Spleen (tissue), 11 donors: Measurements from ENCODE around the gene C10orf90. TPM values are rescaled to one million over a fixed set of nuclear protein-coding genes. Genes with fewer than 3 reads are reported as not detected.

Experiments
- DNase-seq: peaks from one replicate; pipeline ENCODE4 v3.0.0-alpha.2; 2020
- H3K27ac ChIP-seq, 8 donors: fragments of 200-600 bp; sonication (generic) in 7 of 8; 1 replicate in 4 of 8; 2 replicates in 4 of 8; pipeline versions ENCODE4 v1.5.0 to v1.8.0; 2016 to 2021; ENCODE audit warnings: inconsistent platforms in 4 of 8, mild to moderate bottlenecking in 4 of 8, moderate library complexity in 1 of 8
- H3K27me3 ChIP-seq, 7 donors: fragments of 200-600 bp; sonication (generic) in 6 of 7; replicated peaks in 1 of 7; 1 replicate in 4 of 7; 2 replicates in 3 of 7; pipeline versions ENCODE4 v1.5.0 to v1.8.0; 2016 to 2021; ENCODE audit warnings: inconsistent platforms in 3 of 7, mild to moderate bottlenecking in 1 of 7
- H3K36me3 ChIP-seq, 6 donors: fragments of 200-600 bp; sonication (generic) in 5 of 6; 1 replicate in 4 of 6; 2 replicates in 2 of 6; pipeline versions ENCODE4 v1.5.0 to v1.8.0; 2016 to 2021; ENCODE audit warnings: inconsistent platforms in 2 of 6
- H3K4me1 ChIP-seq, 6 donors: fragments of 200-600 bp; sonication (generic) in 5 of 6; 1 replicate in 3 of 6; 2 replicates in 3 of 6; pipeline versions ENCODE4 v1.5.0 to v1.8.0; 2016 to 2021; ENCODE audit warnings: inconsistent platforms in 3 of 6
- H3K4me3 ChIP-seq, 8 donors: fragments of 200-600 bp; sonication (generic) in 7 of 8; 1 replicate in 4 of 8; 2 replicates in 4 of 8; pipeline versions ENCODE4 v1.5.0 to v1.8.0; 2016 to 2021; ENCODE audit warnings: inconsistent platforms in 4 of 8, mild to moderate bottlenecking in 4 of 8, moderate library complexity in 2 of 8
- H3K9me3 ChIP-seq, 8 donors: fragments of 200-600 bp; sonication (generic) in 7 of 8; 1 replicate in 4 of 8; 2 replicates in 4 of 8; pipeline versions ENCODE4 v1.5.0 to v1.8.0; 2016 to 2021; ENCODE audit warnings: inconsistent platforms in 4 of 8
- POLR2A ChIP-seq, 3 donors: fragments of 450-650 bp; IDR thresholded peaks; one replicate each; pipeline ENCODE4 v1.5.1; 2017; ENCODE audit warnings: antibody characterized with exemption in 3 of 3, mild to moderate bottlenecking in 1 of 3
- POLR2AphosphoS5 ChIP-seq, 3 donors: sonication (generic); formaldehyde crosslinking; IDR thresholded peaks; one replicate each; pipeline ENCODE4 v1.5.1; 2017; ENCODE audit warnings: antibody characterized with exemption in 3 of 3
- WGBS, 5 donors: extraction: QIAGEN DNeasy Blood & Tissue Kit in 3 of 5; methylation state at CpG; one replicate each; pipeline versions ENCODE4 v1.1.5 to v1.1.7; 2013 to 2018; 5-methylcytosine and 5-hydroxymethylcytosine counted together
- intact Hi-C: fragments of 100-400 bp; cut with DNase I; formaldehyde crosslinking; loops from one replicate; pipeline ENCODE4 v1.15.0; 2023; ENCODE audit warnings: low total_unique reads
- polyA plus RNA-seq, 3 donors: library from polyadenylated mRNA; stranded (reverse); fragments of 200-250 nt; gene quantifications; one replicate each; pipeline ENCODE4 v1.2.1, GENCODE V29; 2013
- total RNA-seq, 7 donors: library from RNA; depleted of rRNA in 3 of 7; stranded (reverse); fragments of >200 nt in 3 of 7; fragmentation: NEBNext Ultra II Directional in 4 of 7; extraction: Animal tissue kit (Norgen Biotek cat#: 25700) in 4 of 7; gene quantifications; one replicate each; pipeline versions ENCODE4 v1.1.0 to v1.2.1, GENCODE V29; 2016 to 2021
- TF ChIP-seq, protein P1 (sequence below), 11 experiments: fragments of 200-600 bp in 7 of 11; fragments of 450-650 bp in 4 of 11; sonication (generic) in 4 of 11; IDR thresholded peaks in 8 of 11; conservative IDR thresholded peaks in 3 of 11; 1 replicate in 7 of 11; 2 replicates in 4 of 11; pipeline versions ENCODE4 v1.4.0 to v1.8.0; 2016 to 2021; ENCODE audit warnings: antibody characterized with exemption in 11 of 11, inconsistent platforms in 4 of 11, mild to moderate bottlenecking in 1 of 11
- donor health status: healthy with polysubstance abuse.
- donor health status: DM: no; HTN: no; CAD: no; lungs with moderate emphysema.
- donor health status: DM: no; HTN: no; CAD: no.
- donor health status: Bipolar disorder and iron deficiency.
- donor health status: healthy.
- donor health status: DM: no; HTN: no; CAD: no.
- donor health status: DM: yes; HTN: yes; CAD: no.

Gene C10orf90
- total and polyA plus RNA-seq, 10 donors = 0.05 to 0.06 TPM; not detected in 8

GRCh38 chr10:126501828-126502227, 168.7 kb downstream of the C10orf90 start:
- intact Hi-C loops = no loop called here
- no peak for DNase-seq
- 78 to 98% (median 91%) methylated on average over 5 of the region's 5 CpGs for WGBS, 5 donors
- Histone ChIP-seq H3K9me3 (no peaks in the 10 kb centered on the region), H3K36me3 (no peaks in the 10 kb centered on the region), H3K27me3 (peaks cover 0 to 13% (median 0%) of the 10 kb centered on the region in 7 donors), H3K27ac (no peak overlapping the region), H3K4me1 (no peaks in the 10 kb centered on the region), H3K4me3 (no peak overlapping the region)
- TF ChIP-seq POLR2AphosphoS5 (IDR thresholded peaks at IDR 0.05) (no peak), POLR2A (IDR thresholded peaks at IDR 0.05) (no peak)
- TF ChIP-seq, protein P1, sequence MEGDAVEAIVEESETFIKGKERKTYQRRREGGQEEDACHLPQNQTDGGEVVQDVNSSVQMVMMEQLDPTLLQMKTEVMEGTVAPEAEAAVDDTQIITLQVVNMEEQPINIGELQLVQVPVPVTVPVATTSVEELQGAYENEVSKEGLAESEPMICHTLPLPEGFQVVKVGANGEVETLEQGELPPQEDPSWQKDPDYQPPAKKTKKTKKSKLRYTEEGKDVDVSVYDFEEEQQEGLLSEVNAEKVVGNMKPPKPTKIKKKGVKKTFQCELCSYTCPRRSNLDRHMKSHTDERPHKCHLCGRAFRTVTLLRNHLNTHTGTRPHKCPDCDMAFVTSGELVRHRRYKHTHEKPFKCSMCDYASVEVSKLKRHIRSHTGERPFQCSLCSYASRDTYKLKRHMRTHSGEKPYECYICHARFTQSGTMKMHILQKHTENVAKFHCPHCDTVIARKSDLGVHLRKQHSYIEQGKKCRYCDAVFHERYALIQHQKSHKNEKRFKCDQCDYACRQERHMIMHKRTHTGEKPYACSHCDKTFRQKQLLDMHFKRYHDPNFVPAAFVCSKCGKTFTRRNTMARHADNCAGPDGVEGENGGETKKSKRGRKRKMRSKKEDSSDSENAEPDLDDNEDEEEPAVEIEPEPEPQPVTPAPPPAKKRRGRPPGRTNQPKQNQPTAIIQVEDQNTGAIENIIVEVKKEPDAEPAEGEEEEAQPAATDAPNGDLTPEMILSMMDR (IDR thresholded peaks at IDR 0.05 in 8 of 11, conservative IDR thresholded peaks at IDR 0.05 in 3 of 11) = no peak

DNA sequence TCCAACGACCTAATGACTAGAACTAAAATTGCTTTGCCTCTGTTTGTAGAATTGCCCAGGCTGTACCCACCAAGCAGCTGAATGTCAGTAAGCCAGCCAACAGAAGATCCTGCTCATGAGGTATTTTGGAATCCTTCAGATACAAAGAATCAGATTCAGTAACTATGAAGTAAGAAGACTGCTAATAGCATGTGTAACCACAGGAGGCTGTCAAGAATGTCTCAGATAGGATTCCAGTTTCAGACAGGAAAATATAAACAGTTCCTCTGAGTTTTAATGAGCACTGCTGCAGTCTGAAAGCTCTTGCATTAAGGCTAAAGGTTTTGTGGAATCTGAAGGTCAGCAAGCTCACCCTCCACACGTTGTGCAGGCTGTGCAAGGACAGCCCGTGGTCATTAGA, 169.6 kb downstream of the C10orf90 start:
- intact Hi-C loops = no loop called here
- WGBS, 5 donors = 58 to 72% (median 66%) methylated on average over 3 of the region's 3 CpGs
- Histone ChIP-seq H3K27ac (no peak overlapping the region), H3K27me3 (peaks cover 0 to 13% (median 0%) of the 10 kb centered on the region in 7 donors), H3K9me3 (no peaks in the 10 kb centered on the region), H3K36me3 (no peaks in the 10 kb centered on the region), H3K4me3 (no peak overlapping the region), H3K4me1 (no peaks in the 10 kb centered on the region)
- TF ChIP-seq POLR2AphosphoS5 (IDR thresholded peaks at IDR 0.05) (no peak), POLR2A (IDR thresholded peaks at IDR 0.05) (no peak)
- TF ChIP-seq, protein P1 (IDR thresholded peaks at IDR 0.05 in 8 of 11, conservative IDR thresholded peaks at IDR 0.05 in 3 of 11) = no peak
- DNase-seq = no peak

DNA sequence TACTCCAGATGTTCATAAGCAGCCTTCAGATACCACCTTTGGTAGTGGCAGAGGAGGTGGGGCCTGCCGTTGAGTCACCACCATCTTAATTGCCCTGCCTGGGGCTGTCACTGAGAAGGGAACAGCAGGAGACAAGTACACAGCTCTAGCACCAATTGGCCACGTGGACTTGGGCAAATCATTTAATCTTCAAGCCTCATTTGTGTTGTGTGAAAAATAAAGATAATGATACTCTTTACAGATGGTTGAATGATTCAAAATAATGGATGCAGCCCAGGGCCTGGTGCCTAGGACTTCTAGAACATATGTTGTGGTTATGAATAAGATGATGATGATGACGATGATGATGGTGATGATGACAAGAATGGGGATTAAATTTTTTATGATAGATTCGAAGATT, 170.3 kb downstream of the C10orf90 start:
- DNase-seq = no peak
- H3K4me1 ChIP-seq = no peaks in the 10 kb centered on the region
- peaks cover 0 to 9% (median 0%) of the 10 kb centered on the region in 7 donors for H3K27me3 ChIP-seq
- intact Hi-C loops = no loop called here
- no peak overlapping the region for H3K27ac ChIP-seq
- H3K36me3 ChIP-seq = no peaks in the 10 kb centered on the region
- no peak overlapping the region for H3K4me3 ChIP-seq
- TF ChIP-seq POLR2A (IDR thresholded peaks at IDR 0.05) (no peak), POLR2AphosphoS5 (IDR thresholded peaks at IDR 0.05) (no peak)
- TF ChIP-seq, protein P1 (IDR thresholded peaks at IDR 0.05 in 8 of 11, conservative IDR thresholded peaks at IDR 0.05 in 3 of 11) = no peak
- H3K9me3 ChIP-seq = no peaks in the 10 kb centered on the region
- 65 to 83% (median 78%) methylated on average over 4 of the region's 4 CpGs for WGBS, 5 donors

DNA sequence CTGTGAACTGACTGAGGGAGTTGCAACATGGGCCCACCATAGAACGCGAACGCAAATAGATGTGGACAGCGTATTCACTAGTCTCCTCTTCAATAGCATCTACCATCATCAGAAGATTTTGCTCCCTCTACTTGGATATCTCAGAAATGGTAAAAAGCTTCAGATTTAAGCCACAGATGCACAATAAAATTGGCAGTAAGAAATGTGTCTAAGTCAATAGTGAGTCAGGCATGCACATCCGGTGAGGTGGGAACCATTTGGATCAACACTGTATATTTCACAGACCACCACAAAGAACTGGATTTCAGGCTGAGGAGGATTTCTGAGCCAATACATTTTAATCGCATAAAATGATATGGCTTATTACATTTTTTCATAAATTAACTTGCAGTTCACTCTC, 170.7 kb downstream of the C10orf90 start:
- 93 to 98% (median 95%) methylated on average over 6 of the region's 6 CpGs for WGBS, 5 donors
- DNase-seq = no peak
- no peaks in the 10 kb centered on the region for H3K4me1 ChIP-seq
- H3K27me3 ChIP-seq = peaks cover 0 to 5% (median 0%) of the 10 kb centered on the region in 7 donors
- no peak overlapping the region for H3K4me3 ChIP-seq
- TF ChIP-seq, protein P1 (IDR thresholded peaks at IDR 0.05 in 8 of 11, conservative IDR thresholded peaks at IDR 0.05 in 3 of 11) = no peak
- no peak for TF ChIP-seq POLR2AphosphoS5 (IDR thresholded peaks at IDR 0.05)
- TF ChIP-seq POLR2A (IDR thresholded peaks at IDR 0.05) = no peak
- H3K27ac ChIP-seq = no peak overlapping the region
- H3K9me3 ChIP-seq = no peaks in the 10 kb centered on the region
- H3K36me3 ChIP-seq = no peaks in the 10 kb centered on the region
- intact Hi-C loops = no loop called here
